ENCODE measurements around the gene HOTAIR. TPM values are rescaled to one million over a fixed set of nuclear protein-coding genes. Genes with fewer than 3 reads are reported as not detected.

The HOTAIR gene
- total RNA-seq, 1 donor from 2014 or later, result not detected

DNA sequence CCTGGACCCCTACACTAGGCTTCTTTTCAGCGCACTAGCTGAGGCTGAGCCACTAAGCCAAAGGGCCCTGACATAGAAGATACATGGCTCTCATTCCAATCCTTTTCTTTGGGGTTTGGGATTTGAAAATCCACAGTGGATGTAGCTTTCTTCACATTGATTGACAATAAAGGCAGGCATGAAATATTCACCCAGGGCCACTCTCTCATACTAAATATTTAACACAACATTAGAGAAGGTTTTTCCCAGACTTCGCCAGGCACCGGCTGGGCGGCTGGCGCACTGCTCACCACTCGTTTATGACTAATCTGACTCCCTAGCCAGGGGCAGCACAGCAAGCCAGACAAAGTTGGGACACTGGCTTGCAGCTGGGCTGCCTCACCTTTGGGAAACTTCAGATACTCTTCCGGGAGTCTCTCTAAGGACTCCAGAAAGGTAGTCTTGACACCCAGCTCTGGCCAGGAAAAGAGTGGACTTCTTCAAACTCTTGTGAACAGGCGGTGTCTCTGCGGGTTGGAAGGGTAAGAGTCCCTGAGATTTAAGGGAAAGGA, 2.5 kb downstream of the HOTAIR start:
- no peak for DNase-seq

DNA sequence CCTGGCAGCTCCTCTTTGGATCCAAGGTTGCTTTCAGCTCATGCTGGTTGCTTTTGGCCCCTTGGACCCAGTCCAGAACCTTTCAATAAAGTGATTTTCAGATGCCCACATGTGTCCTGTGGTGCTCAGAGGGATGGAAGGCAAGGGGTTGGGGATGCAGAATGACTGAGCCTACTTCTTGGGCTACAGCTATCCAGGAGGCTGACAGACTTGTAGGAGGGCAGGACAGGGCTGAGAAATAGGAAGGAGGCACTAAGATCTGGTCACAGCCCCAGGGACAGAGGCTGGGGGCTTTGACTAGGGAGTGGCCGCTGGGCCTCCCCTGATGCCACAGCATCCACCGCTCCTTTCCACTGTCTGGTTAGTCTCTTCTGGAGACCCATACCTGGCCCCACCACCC, 3.1 kb downstream of the HOTAIR start:
- DNase-seq, result no peak

DNA sequence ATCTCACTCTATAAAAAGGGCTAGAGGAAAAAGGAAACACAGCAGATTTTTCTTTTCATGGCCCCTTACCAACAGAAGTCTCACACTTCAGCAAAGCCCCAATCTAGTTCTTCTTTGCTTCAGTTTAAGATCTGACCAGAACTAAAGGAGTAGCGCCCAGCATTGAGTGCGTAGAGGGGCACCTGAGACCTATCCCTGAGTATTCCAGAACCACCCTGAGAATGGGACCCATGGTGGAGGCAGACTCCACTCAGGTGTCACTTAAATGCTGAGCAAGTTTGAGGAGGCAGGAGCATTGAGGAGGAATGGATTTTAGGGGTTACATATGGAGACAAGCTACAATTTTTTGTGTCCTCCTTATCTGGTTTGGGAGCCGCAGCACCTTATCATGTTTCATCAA, 3.6 kb downstream of the HOTAIR start:
- no peak for DNase-seq

DNA sequence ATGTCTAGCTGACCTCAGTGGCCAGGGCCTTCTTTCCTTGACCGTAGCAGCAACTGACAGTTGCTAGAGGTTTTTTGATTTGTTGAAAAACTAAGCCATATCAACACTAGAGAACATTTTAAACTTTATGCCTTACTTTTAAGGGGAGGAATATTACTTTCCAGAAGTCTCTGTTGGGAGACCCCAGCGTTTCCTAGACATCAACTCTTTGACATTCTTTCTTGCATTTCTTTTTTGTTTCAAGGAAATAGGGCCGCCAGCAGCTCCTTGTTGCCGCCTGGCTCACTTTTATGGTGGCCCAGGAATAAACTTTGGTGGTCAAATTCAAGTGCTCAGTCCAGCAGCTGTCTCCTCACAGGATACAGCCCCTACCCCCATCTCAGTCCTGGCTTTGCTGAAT, 4.3 kb downstream of the HOTAIR start:
- DNase-seq, result no peak

DNA sequence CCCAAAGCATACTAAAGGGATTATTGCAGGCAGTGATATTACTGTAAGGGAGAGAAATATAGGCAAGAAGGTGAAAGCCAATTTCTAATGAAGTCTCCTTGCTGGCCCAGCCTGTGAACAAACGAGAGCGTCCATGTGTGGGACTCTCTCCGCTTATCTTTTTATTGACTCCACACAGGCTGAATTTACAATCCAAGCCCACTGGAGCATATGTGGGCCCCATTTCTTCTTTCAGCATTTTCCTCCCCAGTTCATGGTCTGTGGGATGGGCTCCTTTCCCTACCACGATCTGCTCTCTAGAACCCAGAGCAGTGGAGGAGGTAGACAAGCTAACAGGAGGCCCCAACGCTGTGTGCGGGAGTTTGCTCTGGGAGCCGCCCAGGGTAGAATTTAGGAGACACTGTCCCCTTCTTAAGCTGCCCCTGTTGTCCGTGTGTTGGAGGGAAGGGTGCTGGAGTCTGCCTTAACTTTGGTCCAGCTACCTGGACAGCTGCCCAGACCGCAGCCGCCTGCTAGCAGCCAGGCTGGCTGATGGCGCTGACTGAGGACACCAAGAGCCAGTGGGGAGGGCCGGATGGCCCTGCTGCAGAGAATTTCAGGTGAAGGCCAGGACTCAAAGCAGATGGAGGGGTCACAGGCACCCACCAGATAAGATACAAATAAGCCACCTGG, 5.0 kb downstream of the HOTAIR start:
- no peak for DNase-seq

DNA sequence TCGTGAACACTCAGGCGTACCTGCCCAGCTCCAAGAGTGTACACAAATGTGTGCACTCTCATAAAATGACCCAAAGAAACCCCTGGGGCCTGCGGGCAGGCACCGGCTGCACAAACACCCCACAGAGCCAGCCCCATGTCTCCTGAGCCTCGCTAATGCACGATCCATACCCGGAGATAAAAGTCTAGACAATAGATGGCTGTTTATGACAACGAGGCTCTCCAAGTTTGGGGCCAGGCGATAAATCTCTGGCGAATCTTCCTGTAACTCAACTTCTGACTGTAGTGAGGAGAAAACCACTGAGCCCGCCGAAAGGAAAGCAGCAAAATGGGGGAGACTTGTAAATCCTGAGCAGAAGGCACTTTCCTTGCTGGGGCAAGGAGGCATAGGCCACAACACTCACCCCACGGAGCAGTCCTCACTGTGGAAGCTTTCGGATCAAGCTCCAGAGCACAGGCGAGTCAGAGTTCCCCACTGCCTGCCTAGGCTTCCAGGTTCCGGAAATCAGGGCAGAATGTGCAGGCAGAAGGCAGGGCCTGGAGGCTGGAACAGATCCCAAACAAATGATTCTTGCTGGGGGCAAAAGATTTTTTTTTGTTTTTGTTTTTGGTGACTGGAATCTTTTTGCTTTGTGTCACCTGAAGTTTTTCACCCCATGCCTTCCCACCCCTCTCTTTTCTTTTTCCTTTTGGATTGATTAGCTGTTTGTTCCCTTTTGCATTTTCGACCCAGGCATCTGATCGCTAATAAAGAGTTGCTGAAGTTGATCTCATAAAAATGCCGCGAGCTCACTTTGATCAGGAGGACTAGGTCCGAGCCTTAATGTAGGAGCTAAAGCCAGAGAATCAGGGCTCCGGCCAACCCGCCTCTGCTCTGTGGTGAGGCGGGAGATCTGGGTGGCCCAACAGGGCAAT, 6.3 kb downstream of the HOTAIR start:
- DNase-seq, result no peak

DNA sequence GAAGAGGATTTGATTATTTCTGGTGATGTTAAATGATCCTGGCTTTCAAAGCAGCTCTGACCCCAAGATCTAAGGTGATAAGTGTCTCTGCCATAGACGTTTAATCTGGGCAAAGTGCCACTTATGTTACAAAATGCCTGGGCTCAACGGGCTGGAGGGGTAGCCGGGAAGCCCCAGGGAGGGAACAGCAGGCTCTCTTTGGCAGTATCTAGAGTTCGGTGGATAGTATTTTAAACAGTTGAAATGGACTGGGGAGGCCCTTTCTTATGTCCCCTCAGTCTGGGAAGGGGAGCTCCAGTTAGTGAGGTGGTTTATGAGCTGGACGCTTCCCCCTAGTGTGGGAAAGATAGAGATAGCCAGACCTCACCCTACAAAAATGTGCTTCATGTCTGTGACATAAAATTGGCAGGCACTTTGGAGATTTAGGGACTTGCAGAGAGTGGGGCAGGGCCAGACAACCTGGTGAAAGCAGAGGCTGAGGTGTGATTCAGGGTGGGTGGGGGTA, 7.3 kb downstream of the HOTAIR start:
- DNase-seq, result no peak

DNA sequence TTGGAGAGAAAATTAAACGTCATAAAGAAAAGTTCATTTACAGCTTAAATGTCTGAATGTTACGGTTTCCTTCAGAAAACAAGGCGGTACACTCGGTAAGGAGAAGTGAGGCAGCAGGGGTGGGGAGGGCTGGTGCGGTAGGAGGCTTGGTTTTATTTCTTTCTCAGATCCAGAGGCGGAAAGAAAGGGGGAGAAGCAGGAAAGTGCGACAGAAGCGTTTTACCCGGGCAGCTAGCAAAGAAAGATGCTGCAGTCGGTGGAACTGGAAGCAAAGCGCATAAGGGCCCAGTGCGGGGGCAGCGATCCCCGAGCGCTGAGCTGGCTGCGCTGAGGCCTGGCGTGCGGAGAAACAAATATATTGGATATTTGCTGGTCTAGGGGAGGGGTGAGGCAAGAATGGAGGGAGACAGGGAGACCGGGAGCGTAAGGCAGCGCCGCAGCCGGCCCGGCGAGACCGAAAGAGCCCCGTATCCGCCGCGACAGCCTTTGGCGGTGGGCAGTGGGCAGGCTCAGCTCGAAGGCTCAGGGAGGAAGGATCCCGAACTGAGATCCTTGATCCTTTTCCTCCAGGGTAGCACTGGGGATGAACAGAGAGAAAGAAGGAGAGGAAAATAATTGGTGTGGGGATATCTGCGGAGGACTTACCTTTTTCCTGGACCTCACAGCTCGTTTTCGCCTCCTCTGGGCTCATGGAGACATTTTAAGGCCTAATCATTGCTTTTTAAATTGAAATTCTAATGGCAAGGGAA, 8.2 kb downstream of the HOTAIR start:
- DNase-seq, result no peak

DNA sequence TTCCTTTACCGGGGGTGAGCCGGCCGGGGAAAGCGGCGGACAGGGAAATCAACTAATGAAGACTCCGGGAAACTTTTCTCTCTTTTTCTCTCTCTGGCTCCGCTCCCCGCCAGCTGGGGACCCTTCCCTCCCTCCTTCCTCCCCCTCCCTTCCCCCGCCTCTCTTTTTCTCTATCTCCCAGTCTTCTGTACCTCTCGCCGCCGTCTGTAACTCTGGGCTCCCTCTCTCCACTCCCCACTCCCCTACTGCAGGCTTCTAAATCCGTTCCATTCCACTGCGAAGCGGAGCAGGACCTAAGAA, 8.7 kb downstream of the HOTAIR start:
- no peak for DNase-seq

DNA sequence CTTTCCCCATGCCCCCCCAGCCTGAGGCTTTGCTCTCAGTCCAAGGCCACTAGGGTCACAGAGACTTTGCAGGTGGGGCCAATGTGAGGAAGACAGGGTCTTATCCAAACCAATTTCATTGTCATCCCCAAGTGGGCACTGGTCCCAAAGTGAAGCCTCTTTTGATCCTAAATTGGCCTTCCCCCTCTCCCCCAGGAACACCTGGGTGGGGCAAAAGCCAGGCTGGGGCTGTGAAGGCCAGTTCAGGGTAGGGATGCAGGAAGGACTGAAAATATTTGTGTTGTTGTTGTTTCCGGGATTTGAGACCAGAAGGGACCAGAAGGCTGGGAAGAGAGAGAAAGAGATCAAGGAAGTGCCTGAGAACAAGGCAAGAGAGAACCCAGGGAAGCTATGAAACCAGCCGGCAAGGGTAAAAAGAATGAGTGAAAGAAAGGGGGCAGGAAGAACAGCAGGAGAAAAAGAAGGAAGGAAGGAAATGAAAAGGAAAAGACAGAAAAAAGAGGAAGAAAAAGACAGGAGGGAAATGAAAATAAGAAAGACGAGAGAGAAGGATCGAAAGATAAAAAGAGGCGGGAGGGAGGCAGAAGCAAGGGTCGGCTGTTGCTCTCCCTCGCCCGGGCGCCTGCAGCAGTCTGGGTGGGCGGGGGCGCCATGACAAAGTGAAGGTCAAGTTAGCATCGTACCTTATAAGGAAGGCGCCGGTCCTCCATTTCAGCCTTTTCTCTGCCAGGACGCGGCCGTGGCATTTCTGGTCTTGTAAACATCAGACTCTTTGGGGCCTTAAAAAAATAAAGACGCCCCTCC, 9.3 kb downstream of the HOTAIR start:
- no peak for DNase-seq

DNA sequence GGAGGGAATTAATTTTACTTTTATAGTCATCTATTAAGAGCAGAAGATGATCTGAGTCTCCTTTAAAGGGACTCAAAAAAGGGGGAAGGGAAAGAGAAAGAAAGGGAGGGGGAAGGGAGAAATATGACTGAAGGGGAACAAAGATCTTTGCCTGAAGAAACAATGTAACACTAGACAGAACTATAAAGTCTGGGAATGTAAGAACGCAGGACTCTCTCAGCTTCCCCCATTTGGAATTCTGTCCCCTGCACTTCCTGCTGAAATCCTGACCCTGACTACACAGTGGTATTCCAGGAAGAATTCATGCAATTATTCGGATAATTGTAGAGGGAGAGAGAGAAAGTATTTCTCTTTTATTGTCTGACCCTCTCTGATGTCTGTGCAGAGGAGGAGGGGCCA, 10.4 kb downstream of the HOTAIR start:
- DNase-seq, result no peak

DNA sequence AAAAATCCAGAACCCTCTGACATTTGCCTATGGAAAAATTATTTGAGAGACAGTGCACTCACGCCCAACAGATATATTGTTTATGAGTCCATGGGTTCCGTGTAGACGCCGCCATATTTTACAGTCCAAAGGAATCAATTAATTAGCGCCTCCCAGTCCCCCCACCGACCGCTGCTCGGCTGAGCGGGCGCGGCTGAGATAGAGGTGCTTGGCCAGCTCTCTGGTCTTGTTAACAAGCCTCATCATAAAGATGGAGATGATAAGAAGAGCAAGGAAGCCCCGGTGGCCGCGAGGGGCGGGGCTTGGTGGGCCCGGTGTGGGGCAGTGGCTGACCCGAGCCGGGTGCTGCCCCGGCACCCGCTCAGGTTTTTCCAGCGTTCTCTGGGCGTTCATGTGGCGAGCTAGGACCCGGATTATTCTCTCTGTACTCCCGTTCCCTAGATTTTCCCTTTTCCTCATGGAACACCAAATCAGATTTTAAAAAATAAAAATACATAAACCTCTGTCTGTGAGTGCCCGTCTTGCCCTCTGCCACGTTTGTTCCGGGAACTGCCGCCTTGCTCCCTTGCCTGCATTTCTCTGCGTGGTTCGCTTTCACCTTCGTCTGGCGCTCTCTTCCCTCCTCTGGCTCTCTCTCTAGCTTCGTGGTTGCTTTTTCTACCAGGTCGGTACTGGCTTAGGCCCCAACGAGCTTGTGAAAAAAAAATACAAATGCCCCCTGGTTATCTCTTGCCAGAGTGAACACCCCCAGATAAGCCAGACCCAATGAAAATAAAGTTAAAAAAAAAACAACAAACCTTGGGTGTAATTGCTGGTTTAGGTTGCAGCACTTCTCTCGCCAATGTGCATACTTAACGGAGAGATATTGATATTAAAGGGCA, 11.1 kb downstream of the HOTAIR start:
- DNase-seq, result no peak

DNA sequence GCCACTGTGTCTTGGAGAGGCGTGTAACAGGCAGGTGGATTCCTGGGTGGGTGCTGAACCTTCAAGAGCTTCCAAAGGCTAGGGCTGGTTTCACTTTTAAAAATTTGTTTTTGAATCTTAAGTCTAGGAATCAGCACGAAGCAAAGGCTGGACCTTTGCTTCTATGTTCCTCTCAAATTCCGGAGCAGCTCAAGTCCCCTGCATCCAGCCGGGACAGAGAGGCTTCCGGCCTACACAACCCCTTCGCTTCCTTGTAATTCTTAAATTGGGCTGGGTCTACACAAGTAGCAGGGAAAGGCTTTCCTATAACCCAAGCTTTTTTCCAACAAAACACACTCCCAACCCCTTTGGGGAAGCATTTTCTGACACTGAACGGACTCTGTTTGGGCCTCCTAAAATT, 11.7 kb downstream of the HOTAIR start:
- DNase-seq, result no peak

DNA sequence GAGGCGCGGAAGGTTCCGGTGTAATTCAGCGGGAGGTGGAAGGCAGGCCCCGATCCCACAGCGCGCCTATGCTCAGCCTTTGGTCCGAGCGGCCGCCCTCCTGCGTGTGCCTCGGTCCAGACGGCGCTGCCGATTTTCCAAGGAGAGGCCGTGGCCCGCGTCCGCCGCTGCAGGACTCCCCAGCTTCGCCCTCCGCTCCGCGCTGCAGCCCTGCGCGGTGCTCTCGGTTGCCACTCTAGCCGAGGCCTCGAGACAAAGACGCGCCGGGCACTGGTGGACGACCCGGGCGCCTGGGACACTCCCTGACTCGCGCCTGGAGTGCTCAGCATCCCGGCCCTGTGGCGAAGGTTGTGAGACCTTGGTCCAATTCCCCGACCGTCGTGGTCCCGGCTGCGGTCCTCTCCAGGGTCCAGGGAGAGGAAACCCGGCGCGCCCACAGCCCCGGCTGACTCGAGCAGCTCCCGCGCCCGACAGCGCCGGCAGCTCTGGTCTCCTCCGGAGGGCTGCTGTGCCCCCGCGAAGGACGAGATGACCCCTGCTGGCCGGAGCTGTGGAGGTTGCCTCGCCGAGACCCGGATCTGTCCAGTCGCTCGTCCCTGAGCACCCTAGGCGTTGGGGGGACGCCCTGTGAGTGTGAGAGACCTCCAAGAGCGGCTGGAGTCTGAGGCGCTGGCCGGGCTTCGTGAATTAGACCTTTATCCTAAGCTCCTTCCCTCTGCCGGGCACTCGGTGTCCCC, 13.6 kb downstream of the HOTAIR start:
- no peak for DNase-seq

DNA sequence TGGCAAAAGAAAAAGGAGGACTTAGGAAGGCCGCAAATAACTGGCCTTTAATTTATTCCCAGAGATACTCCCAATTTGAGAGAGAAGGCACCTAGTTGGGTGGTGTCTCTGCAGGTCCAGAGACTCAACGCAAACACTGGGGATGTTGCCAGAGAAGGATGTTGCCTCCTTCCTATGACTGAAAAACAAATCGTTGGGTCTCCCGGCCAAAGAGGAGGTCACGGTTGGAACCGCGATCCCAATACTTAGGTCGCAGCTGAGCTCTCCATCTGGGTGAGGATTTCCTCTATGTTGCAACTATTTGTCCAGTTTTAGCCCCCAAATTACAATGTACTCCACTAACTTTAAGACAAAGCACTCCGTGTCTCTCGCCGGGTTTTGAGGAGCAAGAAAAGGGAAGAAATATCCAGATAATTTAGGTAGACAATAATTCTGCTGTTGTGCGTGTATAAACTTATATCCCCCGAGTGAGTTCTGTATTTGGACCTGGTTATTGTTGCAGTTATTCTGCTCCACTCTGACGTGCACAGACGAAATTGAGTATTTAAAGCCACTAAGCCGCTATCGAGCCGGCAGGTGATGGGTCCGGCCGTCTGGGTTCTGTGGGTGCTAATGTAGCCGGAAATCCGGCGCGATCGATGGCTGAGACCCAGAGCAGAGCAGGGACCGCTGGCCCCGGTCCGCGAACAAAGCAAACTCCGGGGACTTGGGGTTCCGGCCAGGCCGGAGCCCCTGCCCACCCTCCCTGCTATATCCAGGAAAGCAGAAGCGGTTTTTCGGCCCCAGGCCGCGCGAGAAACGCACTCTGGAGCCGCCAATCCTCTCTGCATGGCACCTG, 14.3 kb downstream of the HOTAIR start:
- no peak for DNase-seq

DNA sequence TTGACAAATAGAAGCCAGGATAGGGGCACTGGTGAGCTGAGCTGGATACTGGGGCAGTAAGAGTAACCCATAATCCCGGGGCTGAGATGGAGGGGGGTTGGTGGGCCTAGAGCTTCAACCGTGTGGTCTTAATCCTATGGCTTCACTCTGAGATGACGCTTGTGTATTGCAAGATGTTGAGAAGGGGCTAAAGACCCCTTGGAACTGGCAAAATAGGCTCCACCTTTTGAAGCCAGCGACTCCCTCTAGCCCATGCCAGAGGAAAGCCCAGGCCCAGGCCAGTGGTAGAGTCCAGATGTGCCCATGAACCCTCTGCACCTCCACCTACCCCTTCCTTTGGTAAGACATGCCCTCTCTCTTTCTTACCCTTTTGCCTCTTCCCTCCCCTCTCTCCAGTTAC, 15.4 kb downstream of the HOTAIR start:
- no peak for DNase-seq

DNA sequence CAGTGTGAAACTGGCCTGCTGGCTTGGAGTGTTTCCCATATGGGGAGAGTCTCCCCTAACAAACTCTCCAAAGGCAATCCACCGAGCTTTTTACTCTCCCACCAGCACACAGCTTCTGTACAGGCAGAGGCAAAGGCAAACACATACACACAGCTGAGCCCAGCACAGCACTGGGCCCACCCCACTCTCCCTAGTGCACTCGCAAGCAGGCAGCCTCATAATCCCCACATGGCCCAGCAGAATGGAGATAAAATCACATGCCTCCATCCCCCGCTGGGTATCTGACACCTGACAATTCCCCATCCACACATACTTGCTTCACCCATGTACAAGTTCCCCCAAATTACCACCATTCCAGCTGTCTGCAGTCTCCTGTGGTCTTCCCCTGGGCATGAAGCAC, 16.6 kb downstream of the HOTAIR start:
- no peak for DNase-seq

DNA sequence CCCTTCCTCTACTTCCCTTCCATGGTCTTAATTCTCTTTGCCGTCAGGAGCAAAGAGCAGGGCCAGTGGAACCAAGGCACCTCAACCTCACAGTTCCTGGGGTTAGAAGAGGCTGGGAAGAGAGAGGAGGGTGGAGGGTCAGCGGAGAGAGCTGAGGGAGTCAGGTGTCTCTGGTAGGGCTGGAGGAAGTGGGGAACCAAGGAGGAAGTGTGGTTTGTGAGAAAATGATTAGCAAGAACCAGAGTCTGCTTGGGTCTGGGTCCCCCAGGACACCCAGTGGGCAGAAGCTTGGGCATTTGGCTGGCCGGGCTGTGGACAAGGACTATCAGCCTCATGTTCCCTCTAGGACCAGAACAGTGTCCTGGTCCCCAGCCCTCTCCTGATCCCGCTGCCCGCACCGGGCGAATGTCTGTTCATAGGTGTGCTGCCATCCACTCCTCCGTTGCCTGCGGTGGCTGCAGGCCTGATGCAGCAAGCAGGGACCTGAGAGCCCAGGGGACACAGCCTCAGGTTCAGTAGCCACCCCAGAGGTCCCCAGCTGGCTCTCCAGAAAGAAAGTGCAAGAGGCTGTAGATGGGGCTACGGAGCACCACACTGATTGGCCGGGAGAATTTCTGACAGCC, 17.7 kb downstream of the HOTAIR start:
- no peak for DNase-seq

DNA sequence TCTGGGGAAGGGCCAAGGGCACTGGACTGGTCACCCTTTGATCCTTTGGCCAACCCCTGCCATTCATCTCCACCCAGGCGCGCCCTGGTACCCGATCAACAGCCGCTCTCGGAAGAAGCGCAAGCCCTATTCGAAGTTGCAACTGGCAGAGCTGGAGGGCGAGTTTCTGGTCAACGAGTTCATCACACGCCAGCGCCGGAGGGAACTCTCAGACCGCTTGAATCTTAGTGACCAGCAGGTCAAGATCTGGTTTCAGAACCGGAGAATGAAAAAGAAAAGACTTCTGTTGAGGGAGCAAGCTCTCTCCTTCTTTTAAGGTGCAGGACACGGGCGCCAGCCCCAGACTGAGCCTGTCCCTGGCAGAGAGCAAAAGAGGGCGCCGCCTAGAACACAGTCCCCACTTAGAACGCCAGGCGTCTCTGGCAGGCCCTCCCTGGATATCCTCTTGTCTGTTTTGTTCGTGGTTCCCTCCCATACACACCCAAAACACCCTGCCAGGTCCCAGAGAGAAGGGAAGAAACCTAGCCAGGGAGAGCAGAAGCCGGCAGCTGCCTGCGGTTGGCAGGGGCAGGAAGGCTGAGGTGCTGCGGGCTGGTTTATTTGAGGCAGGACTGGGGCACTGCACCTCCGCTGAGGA, 18.4 kb downstream of the HOTAIR start:
- no peak for DNase-seq

Measured in dermis blood vessel endothelial cell (primary cell).